H9 (cell line): ENCODE results near the gene PAEP. TPM values are rescaled to one million over a fixed set of nuclear protein-coding genes. Genes with fewer than 3 reads are reported as not detected.
A peak's percentile ranks its signal among the peaks of the same experiment; 100 is the strongest.

Source experiments
- DNase-seq: peaks from one replicate; pipeline ENCODE4 v3.0.0-alpha.2; 2017
- H2AFZ ChIP-seq: one replicate; pipeline ENCODE4 v1.6.1; 2013; ENCODE audit warnings: mild to moderate bottlenecking, low read length, control low read depth, moderate library complexity
- H2AK5ac ChIP-seq: 2 replicates; pipeline ENCODE4 v1.6.1; 2013; ENCODE audit warnings: low read length, control low read depth, mixed read lengths; ENCODE audit not compliant: insufficient read length
- H2BK120ac ChIP-seq: one replicate; pipeline ENCODE4 v1.6.1; 2013; ENCODE audit warnings: low read depth, mild to moderate bottlenecking, low read length, control low read depth, inconsistent platforms; ENCODE audit not compliant: poor library complexity, severe bottlenecking
- H2BK12ac ChIP-seq: 2 replicates; pipeline ENCODE4 v1.6.1; 2013; ENCODE audit warnings: low read length, control low read depth, mixed read lengths, low read depth; ENCODE audit not compliant: insufficient read length
- H2BK15ac ChIP-seq: 2 replicates; pipeline ENCODE4 v1.6.1; 2013; ENCODE audit warnings: low read depth, low read length, control low read depth
- H2BK20ac ChIP-seq: one replicate; pipeline ENCODE4 v1.6.1; 2013; ENCODE audit warnings: low read depth, mild to moderate bottlenecking, low read length, control low read depth, inconsistent platforms; ENCODE audit not compliant: poor library complexity, severe bottlenecking
- H2BK5ac ChIP-seq: 2 replicates; pipeline ENCODE4 v1.6.1; 2013; ENCODE audit warnings: low read length, control low read depth, mixed read lengths; ENCODE audit not compliant: insufficient read length
- H3K14ac ChIP-seq: 2 replicates; pipeline ENCODE4 v1.6.1; 2013; ENCODE audit warnings: low read length, control low read depth; ENCODE audit not compliant: insufficient read depth
- H3K18ac ChIP-seq: 2 replicates; pipeline ENCODE4 v1.6.1; 2013; ENCODE audit warnings: low read depth, mild to moderate bottlenecking, mixed read lengths, low read length, control low read depth; ENCODE audit not compliant: insufficient read length
- H3K23ac ChIP-seq: 2 replicates; pipeline ENCODE4 v1.6.1; 2013; ENCODE audit warnings: low read length, control low read depth, mixed read lengths, low read depth; ENCODE audit not compliant: insufficient read length
- H3K23me2 ChIP-seq: 2 replicates; pipeline ENCODE4 v1.6.1; 2013; ENCODE audit warnings: low read depth, mild to moderate bottlenecking, mixed read lengths, low read length, control low read depth; ENCODE audit not compliant: insufficient read length, poor library complexity, severe bottlenecking
- H3K27ac ChIP-seq: 2 replicates; pipeline ENCODE4 v1.5.1; 2013; ENCODE audit warnings: low read length, control low read depth, mixed read lengths, low read depth; ENCODE audit not compliant: insufficient read length
- H3K27me3 ChIP-seq: 2 replicates; pipeline ENCODE4 v1.6.1; 2013; ENCODE audit warnings: low read length, control low read depth, inconsistent platforms; ENCODE audit not compliant: insufficient read depth
- H3K4ac ChIP-seq: 2 replicates; pipeline ENCODE4 v1.6.1; 2013; ENCODE audit warnings: low read depth, mild to moderate bottlenecking, control low read depth, inconsistent platforms, low read length, moderate library complexity
- H3K4me1 ChIP-seq: 2 replicates; pipeline ENCODE4 v1.6.1; 2013; ENCODE audit warnings: low read length, control low read depth, inconsistent platforms; ENCODE audit not compliant: insufficient read depth
- H3K4me2 ChIP-seq: 2 replicates; pipeline ENCODE4 v1.6.1; 2013; ENCODE audit warnings: low read length, control low read depth, mixed read lengths; ENCODE audit not compliant: insufficient read length, insufficient read depth
- H3K56ac ChIP-seq: 2 replicates; pipeline ENCODE4 v1.6.1; 2013; ENCODE audit warnings: low read depth, mild to moderate bottlenecking, mixed read lengths, low read length, control low read depth; ENCODE audit not compliant: insufficient read length
- H3K79me1 ChIP-seq: 2 replicates; pipeline ENCODE4 v1.6.1; 2013; ENCODE audit warnings: low read depth, mild to moderate bottlenecking, moderate library complexity, low read length, control low read depth, inconsistent platforms; ENCODE audit not compliant: insufficient read depth, poor library complexity, severe bottlenecking
- H3K79me2 ChIP-seq: 2 replicates; pipeline ENCODE4 v1.6.1; 2013; ENCODE audit warnings: low read length, control low read depth, inconsistent platforms; ENCODE audit not compliant: insufficient read depth
- H3K9ac ChIP-seq: 2 replicates; pipeline ENCODE4 v1.6.1; 2013; ENCODE audit warnings: low read length, control low read depth, mixed read lengths; ENCODE audit not compliant: insufficient read length; ENCODE audit errors: extremely low read depth
- H3K9me3 ChIP-seq: one replicate; pipeline ENCODE4 v1.6.1; 2013; ENCODE audit warnings: low read depth, low read length, inconsistent platforms; ENCODE audit not compliant: control insufficient read depth
- H3T11ph ChIP-seq: one replicate; pipeline ENCODE4 v1.6.1; 2013; ENCODE audit warnings: mild to moderate bottlenecking, low read length, control low read depth, inconsistent platforms
- H4K20me1 ChIP-seq: one replicate; pipeline ENCODE4 v1.6.1; 2013; ENCODE audit not compliant: control insufficient read depth, insufficient read length, insufficient read depth
- H4K5ac ChIP-seq: 2 replicates; pipeline ENCODE4 v1.6.1; 2013; ENCODE audit warnings: low read depth, mild to moderate bottlenecking, mixed read lengths, low read length, control low read depth; ENCODE audit not compliant: insufficient read length
- H4K8ac ChIP-seq: replicated peaks from 2 replicates; pipeline ENCODE4 v1.6.1; 2013; ENCODE audit warnings: low read length, control low read depth, mixed read lengths, low read depth; ENCODE audit not compliant: insufficient read length
- H4K91ac ChIP-seq: 2 replicates; pipeline ENCODE4 v1.6.1; 2013; ENCODE audit warnings: low read depth, mild to moderate bottlenecking, moderate library complexity, mixed read lengths, low read length, control low read depth; ENCODE audit not compliant: insufficient read length
- H3K27ac Mint-ChIP-seq, 3 experiments: 2 replicates in 2 of 3; 3 replicates in 1 of 3; pipeline ENCODE4 v1.8.0; 2020 to 2021; ENCODE audit warnings: mixed read lengths in 3 of 3, mild to moderate bottlenecking in 1 of 3, moderate library complexity in 1 of 3
- H3K27me3 Mint-ChIP-seq: 2 replicates; pipeline ENCODE4 v1.8.0; 2021; ENCODE audit warnings: low read depth, mild to moderate bottlenecking, moderate library complexity, mixed read lengths
- H3K36me3 Mint-ChIP-seq, 3 experiments: 2 replicates in 2 of 3; 3 replicates in 1 of 3; pipeline ENCODE4 v1.8.0; 2020 to 2021; ENCODE audit warnings: low read depth in 3 of 3, mixed read lengths in 3 of 3; ENCODE audit not compliant: insufficient read depth in 1 of 3
- H3K4me1 Mint-ChIP-seq, 2 experiments: 2 replicates each; pipeline ENCODE4 v1.8.0; 2020; ENCODE audit warnings: mixed read lengths in 2 of 2
- H3K4me3 Mint-ChIP-seq, 2 experiments: 2 replicates in 1 of 2; 3 replicates in 1 of 2; pipeline ENCODE4 v1.8.0; 2020 to 2021; ENCODE audit warnings: mild to moderate bottlenecking in 2 of 2, mixed read lengths in 2 of 2, moderate library complexity in 1 of 2
- H3K9me3 Mint-ChIP-seq, 2 experiments: 2 replicates in 1 of 2; 3 replicates in 1 of 2; pipeline ENCODE4 v1.8.0; 2020; ENCODE audit warnings: mild to moderate bottlenecking in 2 of 2, mixed read lengths in 2 of 2, moderate library complexity in 1 of 2
- WGBS: extraction: QIAGEN DNeasy Blood & Tissue Kit; methylation state at CpG from one replicate; pipeline ENCODE4 v1.1.7; 2013; ENCODE audit warnings: missing lambda C conversion rate, low lambda C conversion rate, mixed read lengths; ENCODE audit not compliant: insufficient read length; ENCODE audit errors: extremely low coverage; 5-methylcytosine and 5-hydroxymethylcytosine counted together
- total RNA-seq: library from RNA; stranded (reverse); gene quantifications from 2 replicates; pipeline ENCODE4 v1.2.1, GENCODE V29; 2021
- TF ChIP-seq, protein P1 (sequence below): fragments of 200-600 bp; sonication (generic); conservative IDR thresholded peaks from 3 replicates; pipeline ENCODE4 v1.8.0; 2021; ENCODE audit warnings: antibody characterized with exemption, mild to moderate bottlenecking

PAEP gene
- total RNA-seq, 1 experiment from 2014 or later: not detected

DNA sequence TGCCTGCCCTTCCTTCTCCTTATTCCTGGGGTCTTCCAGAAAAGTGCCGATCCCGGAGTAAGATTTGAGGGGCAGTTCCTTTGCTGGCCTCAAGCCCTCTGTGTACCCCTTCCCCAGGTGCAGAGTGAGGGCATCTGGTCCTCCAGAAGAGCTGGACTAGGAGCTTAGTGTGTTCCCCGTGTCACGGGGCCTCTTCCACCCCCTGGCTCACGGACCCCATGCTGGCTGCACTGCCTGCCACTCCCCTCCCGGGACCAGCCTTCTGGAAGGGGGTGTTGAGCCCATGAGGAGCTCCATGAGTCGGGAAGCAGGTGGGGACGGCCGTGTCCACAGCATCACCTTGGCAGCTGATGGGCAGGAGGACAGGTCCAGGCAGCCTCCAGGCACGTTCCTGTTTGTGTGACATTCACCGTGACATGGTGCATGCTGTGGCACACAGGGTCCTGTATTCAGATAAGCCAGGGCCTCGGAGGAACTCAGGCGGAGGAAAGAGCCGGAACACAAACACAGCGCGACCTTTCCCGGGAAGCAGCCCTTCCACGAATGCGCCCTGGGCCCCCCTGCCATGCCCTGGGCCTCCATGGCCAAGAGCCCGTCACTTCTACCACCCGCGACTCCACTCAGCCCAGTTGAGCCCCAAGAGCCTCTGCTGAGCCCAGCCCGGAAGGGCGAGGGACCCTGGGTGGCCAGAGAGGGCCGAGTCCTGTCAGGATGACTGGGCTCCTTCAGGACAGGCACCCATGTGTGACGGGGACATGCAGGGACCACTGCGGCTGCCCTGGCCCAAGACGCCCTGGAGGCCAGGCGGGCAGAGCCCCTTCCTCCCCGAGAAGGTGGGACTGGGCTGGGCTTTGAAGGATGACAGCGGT lies 46.2 kb upstream of the PAEP start:
- H2AFZ ChIP-seq: no peak overlapping the region
- WGBS: no CpG with 5 or more reads among the region's 31 CpGs
- no peak overlapping the region for H3K23ac ChIP-seq
- no peak overlapping the region for H2BK12ac ChIP-seq
- no peak overlapping the region for H4K5ac ChIP-seq
- no peak overlapping the region for H2BK5ac ChIP-seq
- no peak overlapping the region for H2BK120ac ChIP-seq
- no peak overlapping the region for H4K8ac ChIP-seq
- Mint-ChIP-seq H3K27me3 (no peaks in the 10 kb centered on the region), H3K4me3 (no peak overlapping the region), H3K36me3 (no peaks in the 10 kb centered on the region), H3K4me1 (peaks cover 3 to 11% of the 10 kb centered on the region in 2 experiments; a peak in 1 of 4 replicates), H3K27ac (no peak overlapping the region), H3K9me3 (peaks cover 0 to 5% of the 10 kb centered on the region in 2 experiments; a peak in 2 of 5 replicates)
- no peak overlapping the region; the same call in 1 of the 2 replicates for H2BK15ac ChIP-seq
- H3K9me3 ChIP-seq: no peaks in the 10 kb centered on the region
- H3K27me3 ChIP-seq: no peaks in the 10 kb centered on the region
- 0 out of 2 replicates have a peak, but pooled peaks cover 2% of the 10 kb centered on the region for H3K4me1 ChIP-seq
- H3K9ac ChIP-seq: no peak overlapping the region
- H3K14ac ChIP-seq: no peak overlapping the region
- DNase-seq: peak; percentile 23
- TF ChIP-seq, protein P1, sequence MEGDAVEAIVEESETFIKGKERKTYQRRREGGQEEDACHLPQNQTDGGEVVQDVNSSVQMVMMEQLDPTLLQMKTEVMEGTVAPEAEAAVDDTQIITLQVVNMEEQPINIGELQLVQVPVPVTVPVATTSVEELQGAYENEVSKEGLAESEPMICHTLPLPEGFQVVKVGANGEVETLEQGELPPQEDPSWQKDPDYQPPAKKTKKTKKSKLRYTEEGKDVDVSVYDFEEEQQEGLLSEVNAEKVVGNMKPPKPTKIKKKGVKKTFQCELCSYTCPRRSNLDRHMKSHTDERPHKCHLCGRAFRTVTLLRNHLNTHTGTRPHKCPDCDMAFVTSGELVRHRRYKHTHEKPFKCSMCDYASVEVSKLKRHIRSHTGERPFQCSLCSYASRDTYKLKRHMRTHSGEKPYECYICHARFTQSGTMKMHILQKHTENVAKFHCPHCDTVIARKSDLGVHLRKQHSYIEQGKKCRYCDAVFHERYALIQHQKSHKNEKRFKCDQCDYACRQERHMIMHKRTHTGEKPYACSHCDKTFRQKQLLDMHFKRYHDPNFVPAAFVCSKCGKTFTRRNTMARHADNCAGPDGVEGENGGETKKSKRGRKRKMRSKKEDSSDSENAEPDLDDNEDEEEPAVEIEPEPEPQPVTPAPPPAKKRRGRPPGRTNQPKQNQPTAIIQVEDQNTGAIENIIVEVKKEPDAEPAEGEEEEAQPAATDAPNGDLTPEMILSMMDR: no peak
- H3K79me2 ChIP-seq: no peaks in the 10 kb centered on the region
- H3K4me2 ChIP-seq: no peak overlapping the region
- H3K18ac ChIP-seq: no peak overlapping the region
- H3K23me2 ChIP-seq: no peaks in the 10 kb centered on the region
- no peak overlapping the region for H3K56ac ChIP-seq
- no peak overlapping the region for H2AK5ac ChIP-seq
- no peak overlapping the region for H3T11ph ChIP-seq
- no peak overlapping the region for H3K4ac ChIP-seq
- no peak overlapping the region for H3K27ac ChIP-seq
- no peak overlapping the region for H4K91ac ChIP-seq
- H2BK20ac ChIP-seq: no peak overlapping the region
- no peaks in the 10 kb centered on the region for H3K79me1 ChIP-seq
- no peaks in the 10 kb centered on the region for H4K20me1 ChIP-seq
